H1 (cell line): ENCODE results near the gene SLC12A5. TPM values are rescaled to one million over a fixed set of nuclear protein-coding genes. Genes with fewer than 3 reads are reported as not detected.

Experiments
- CTCF ChIA-PET: fragments of 300-600 bp; sonication (Branson Sonifier 250); formaldehyde crosslinking; loops from one replicate; lab custom pipeline; 2021; ENCODE audit not compliant: partially characterized antibody; lab: Charles Lee
- POLR2A ChIA-PET: fragments of 300-600 bp; sonication (Branson Sonifier 250); formaldehyde crosslinking; loops from one replicate; lab custom pipeline; 2021; ENCODE audit warnings: inconsistent platforms; ENCODE audit not compliant: partially characterized antibody; lab: Charles Lee
- DNase-seq, 2 experiments: peaks; one replicate each; pipeline versions ENCODE4 v3.0.0 to v3.0.0-alpha.2; 2010 to 2022; ENCODE audit warnings: low spot score in 2 of 2, low read depth in 1 of 2, mixed read lengths in 1 of 2
- FAIRE-seq: peaks from 2 replicates; lab custom pipeline; 2011; peaks lifted over from hg19 to GRCh38; lab: Jason Lieb, UNC
- H2AFZ ChIP-seq: 2 replicates; pipeline ENCODE4 v1.8.1; 2012; ENCODE audit warnings: low read length, inconsistent platforms
- H2AK5ac ChIP-seq: 2 replicates; pipeline ENCODE4 v1.6.1; 2013; ENCODE audit warnings: low read depth, low read length
- H2BK120ac ChIP-seq: replicated peaks from 2 replicates; pipeline ENCODE3; 2013; ENCODE audit warnings: low read depth, low read length, inconsistent platforms
- H2BK12ac ChIP-seq: 2 replicates; pipeline ENCODE4 v1.6.1; 2013; ENCODE audit warnings: low read depth, low read length
- H2BK15ac ChIP-seq: 2 replicates; pipeline ENCODE4 v1.6.1; 2013; ENCODE audit warnings: low read length
- H2BK20ac ChIP-seq: 2 replicates; pipeline ENCODE4 v1.6.1; 2013; ENCODE audit warnings: low read length
- H2BK5ac ChIP-seq: 2 replicates; pipeline ENCODE4 v1.6.1; 2013; ENCODE audit warnings: low read depth, low read length
- H3K14ac ChIP-seq: 2 replicates; pipeline ENCODE4 v1.6.1; 2013; ENCODE audit warnings: inconsistent platforms; ENCODE audit not compliant: insufficient read length
- H3K18ac ChIP-seq: 2 replicates; pipeline ENCODE4 v1.6.1; 2013; ENCODE audit warnings: low read length; ENCODE audit errors: extremely low read depth
- H3K23ac ChIP-seq: 2 replicates; pipeline ENCODE4 v1.6.1; 2013; ENCODE audit warnings: inconsistent platforms; ENCODE audit not compliant: insufficient read length
- H3K23me2 ChIP-seq: 2 replicates; pipeline ENCODE4 v1.6.1; 2013; ENCODE audit warnings: low read depth, low read length
- H3K27ac ChIP-seq: 2 replicates; pipeline ENCODE4 v1.6.1; 2011; ENCODE audit warnings: low read depth, low read length, inconsistent platforms
- H3K27me3 ChIP-seq, 4 experiments: replicated peaks in 1 of 4; 1 replicate in 1 of 4; 2 replicates in 3 of 4; pipeline versions ENCODE4 v1.6.1 to v1.8.1; 2011 to 2013; ENCODE audit warnings: low read length in 3 of 4, mild to moderate bottlenecking in 3 of 4, inconsistent platforms in 2 of 4, mixed read lengths in 2 of 4, moderate library complexity in 1 of 4; ENCODE audit not compliant: control insufficient read depth in 3 of 4, insufficient read depth in 3 of 4; ENCODE audit errors: extremely low read depth in 1 of 4
- H3K36me3 ChIP-seq, 4 experiments: 2 replicates each; pipeline versions ENCODE4 v1.6.1 to v1.8.1; 2011 to 2013; ENCODE audit warnings: mild to moderate bottlenecking in 4 of 4, low read length in 3 of 4, moderate library complexity in 2 of 4, control low read depth in 1 of 4, inconsistent platforms in 1 of 4; ENCODE audit not compliant: insufficient read depth in 4 of 4, control insufficient read depth in 2 of 4
- H3K4ac ChIP-seq: replicated peaks from 2 replicates; pipeline ENCODE3; 2013; ENCODE audit warnings: low read length, low read depth, mixed read lengths, inconsistent platforms; ENCODE audit not compliant: insufficient read length
- H3K4me1 ChIP-seq, 4 experiments: replicated peaks in 1 of 4; 1 replicate in 1 of 4; 2 replicates in 3 of 4; pipeline versions ENCODE4 v1.6.1 to v1.8.1; 2011 to 2013; ENCODE audit warnings: low read length in 3 of 4, inconsistent platforms in 2 of 4, mixed read lengths in 1 of 4; ENCODE audit not compliant: insufficient read depth in 4 of 4, control insufficient read depth in 3 of 4
- H3K4me2 ChIP-seq, 2 experiments: 2 replicates each; pipeline versions ENCODE4 v1.6.1 to v1.8.1; 2011 to 2013; ENCODE audit warnings: low read depth in 2 of 2, low read length in 2 of 2, control low read depth in 1 of 2, inconsistent platforms in 1 of 2, mild to moderate bottlenecking in 1 of 2; ENCODE audit not compliant: insufficient read depth in 1 of 2
- H3K4me3 ChIP-seq, 4 experiments: fragments of 200-600, 300-600 bp in 1 of 4; sonication (generic), shearing (Covaris generic), sonication (Bioruptor Twin) in 1 of 4; 2 replicates each; pipeline versions ENCODE4 v1.5.1 to v1.8.1; 2011 to 2016; ENCODE audit warnings: low read length in 4 of 4, low read depth in 3 of 4, control low read depth in 2 of 4, inconsistent platforms in 2 of 4, mild to moderate bottlenecking in 2 of 4, mixed read lengths in 1 of 4, moderate library complexity in 1 of 4; ENCODE audit not compliant: insufficient read depth in 2 of 4; ENCODE audit errors: extremely low read depth in 1 of 4
- H3K56ac ChIP-seq: replicated peaks from 2 replicates; pipeline ENCODE3; 2013; ENCODE audit warnings: low read depth, mild to moderate bottlenecking, mixed read lengths, low read length, inconsistent platforms; ENCODE audit not compliant: insufficient read length
- H3K79me1 ChIP-seq: 2 replicates; pipeline ENCODE4 v1.6.1; 2013; ENCODE audit warnings: low read depth, low read length, control low read depth
- H3K79me2 ChIP-seq, 2 experiments: 2 replicates each; pipeline versions ENCODE4 v1.6.1 to v1.8.1; 2012 to 2013; ENCODE audit warnings: low read length in 2 of 2, mild to moderate bottlenecking in 2 of 2, inconsistent platforms in 1 of 2; ENCODE audit not compliant: insufficient read depth in 2 of 2, control insufficient read depth in 1 of 2
- H3K9ac ChIP-seq, 4 experiments: replicated peaks in 1 of 4; 1 replicate in 1 of 4; 2 replicates in 3 of 4; pipeline versions ENCODE4 v1.6.1 to v1.8.1; 2011 to 2013; ENCODE audit warnings: low read depth in 3 of 4, low read length in 3 of 4, control low read depth in 2 of 4, mild to moderate bottlenecking in 2 of 4, moderate library complexity in 2 of 4, inconsistent platforms in 1 of 4; ENCODE audit errors: extremely low read depth in 1 of 4
- H3K9me3 ChIP-seq, 2 experiments: 2 replicates each; pipeline versions ENCODE4 v1.6.1 to v1.8.1; 2012 to 2013; ENCODE audit warnings: mild to moderate bottlenecking in 2 of 2, moderate library complexity in 2 of 2, control low read depth in 1 of 2, inconsistent platforms in 1 of 2, low read depth in 1 of 2, low read length in 1 of 2, mixed read lengths in 1 of 2; ENCODE audit not compliant: insufficient read depth in 2 of 2
- H4K20me1 ChIP-seq, 2 experiments: replicated peaks in 1 of 2; 2 replicates each; pipeline versions ENCODE3 to v1.8.1; 2011 to 2013; ENCODE audit warnings: inconsistent platforms in 2 of 2, low read length in 2 of 2, mild to moderate bottlenecking in 1 of 2; ENCODE audit not compliant: insufficient read depth in 2 of 2, control insufficient read depth in 1 of 2
- H4K5ac ChIP-seq: 2 replicates; pipeline ENCODE4 v1.6.1; 2013; ENCODE audit warnings: low read length, low read depth, mixed read lengths, inconsistent platforms; ENCODE audit not compliant: insufficient read length
- H4K8ac ChIP-seq: 2 replicates; pipeline ENCODE4 v1.8.0; 2013; ENCODE audit warnings: mild to moderate bottlenecking, moderate library complexity, low read length, inconsistent platforms; ENCODE audit not compliant: insufficient read depth; ENCODE audit errors: extremely low read depth
- H4K91ac ChIP-seq: replicated peaks from 2 replicates; pipeline ENCODE3; 2013; ENCODE audit warnings: low read length, mixed read lengths, inconsistent platforms; ENCODE audit not compliant: insufficient read length
- BACH1 ChIP-seq: IDR thresholded peaks from 2 replicates; pipeline ENCODE4 v1.6.1; 2012; ENCODE audit warnings: low read length, improper control_type of control experiment
- BRCA1 ChIP-seq: IDR thresholded peaks from 2 replicates; pipeline ENCODE4 v1.6.1; 2012; ENCODE audit warnings: low read depth, low read length, improper control_type of control experiment
- CTBP2 ChIP-seq: IDR thresholded peaks from 2 replicates; pipeline ENCODE4 v1.7.0; 2011; ENCODE audit warnings: borderline replicate concordance, mild to moderate bottlenecking, moderate library complexity, mixed read lengths, low read length; ENCODE audit not compliant: insufficient read depth, insufficient read length
- EZH2 ChIP-seq: fragments of 200-600 bp; sonication (generic); IDR thresholded peaks from 2 replicates; pipeline ENCODE4 v1.7.1; 2012; ENCODE audit warnings: low read depth, mild to moderate bottlenecking, moderate library complexity, low read length, inconsistent platforms; ENCODE audit not compliant: severe bottlenecking
- FOSL1 ChIP-seq: IDR thresholded peaks from 2 replicates; pipeline ENCODE4 v1.6.1; 2011; ENCODE audit warnings: mild to moderate bottlenecking, low read depth, low read length, moderate library complexity; ENCODE audit not compliant: insufficient read depth
- JUND ChIP-seq: IDR thresholded peaks from 2 replicates; pipeline ENCODE4 v1.6.1; 2011; ENCODE audit warnings: mild to moderate bottlenecking, improper control_type of control experiment, low read length
- KDM4A ChIP-seq: IDR thresholded peaks from one replicate; pipeline ENCODE4 v1.7.1; 2012; ENCODE audit warnings: low read depth, mild to moderate bottlenecking, moderate library complexity, low read length, inconsistent platforms; ENCODE audit not compliant: severe bottlenecking
- RAD21 ChIP-seq, 2 experiments: IDR thresholded peaks in 1 of 2; conservative IDR thresholded peaks in 1 of 2; 2 replicates each; pipeline ENCODE4 v1.6.1; 2011; ENCODE audit warnings: low read depth in 2 of 2, low read length in 2 of 2, improper control_type of control experiment in 1 of 2, inconsistent platforms in 1 of 2, mild to moderate bottlenecking in 1 of 2, moderate library complexity in 1 of 2
- TBP ChIP-seq: IDR thresholded peaks from 2 replicates; pipeline ENCODE4 v1.6.1; 2011; ENCODE audit warnings: low read depth, low read length, improper control_type of control experiment
- WGBS, 2 experiments: shearing (Covaris generic) in 1 of 2; methylation state at CpG; one replicate each; pipeline versions ENCODE4 v1.1.6 to v1.1.7; 2013 to 2015; ENCODE audit warnings: low lambda C conversion rate in 2 of 2, mixed read lengths in 2 of 2, inconsistent platforms in 1 of 2, low coverage in 1 of 2, missing lambda C conversion rate in 1 of 2; ENCODE audit not compliant: insufficient replicate concordance in 2 of 2, insufficient coverage in 1 of 2, insufficient read length in 1 of 2; ENCODE audit errors: extremely low coverage in 1 of 2, missing lambda C conversion rate in 1 of 2; 5-methylcytosine and 5-hydroxymethylcytosine counted together
- polyA plus RNA-seq, 7 experiments: library from polyadenylated mRNA; depleted of rRNA in 3 of 7; stranded (reverse) in 5 of 7; unstranded in 2 of 7; fragments of >200 nt in 5 of 7; fragments of 200-250 nt in 2 of 7; gene quantifications; 1 replicate in 5 of 7; 2 replicates in 1 of 7; 4 replicates in 1 of 7; pipeline versions ENCODE4 v1.2.1 to v1.2.3, GENCODE V29; 2011 to 2013; ENCODE audit warnings: missing spikeins in 2 of 7, mixed read lengths in 2 of 7
- total RNA-seq: library from RNA; stranded (reverse); fragmentation: NEBNext Ultra II Directional; extraction: Animal tissue kit (Norgen Biotek cat#: 25700); gene quantifications from 2 replicates; pipeline ENCODE4 v1.2.1, GENCODE V29; 2021
- TF ChIP-seq, protein P1 (sequence below): IDR thresholded peaks from 2 replicates; pipeline ENCODE4 v1.6.1; 2011; ENCODE audit warnings: low read length, improper control_type of control experiment

SLC12A5 gene
- total and polyA plus RNA-seq, 2 of the 8 experiments (the other 6 are each of a cell fraction or from before 2014, with no cell fraction given), result 1.9 to 7.3 TPM

DNA sequence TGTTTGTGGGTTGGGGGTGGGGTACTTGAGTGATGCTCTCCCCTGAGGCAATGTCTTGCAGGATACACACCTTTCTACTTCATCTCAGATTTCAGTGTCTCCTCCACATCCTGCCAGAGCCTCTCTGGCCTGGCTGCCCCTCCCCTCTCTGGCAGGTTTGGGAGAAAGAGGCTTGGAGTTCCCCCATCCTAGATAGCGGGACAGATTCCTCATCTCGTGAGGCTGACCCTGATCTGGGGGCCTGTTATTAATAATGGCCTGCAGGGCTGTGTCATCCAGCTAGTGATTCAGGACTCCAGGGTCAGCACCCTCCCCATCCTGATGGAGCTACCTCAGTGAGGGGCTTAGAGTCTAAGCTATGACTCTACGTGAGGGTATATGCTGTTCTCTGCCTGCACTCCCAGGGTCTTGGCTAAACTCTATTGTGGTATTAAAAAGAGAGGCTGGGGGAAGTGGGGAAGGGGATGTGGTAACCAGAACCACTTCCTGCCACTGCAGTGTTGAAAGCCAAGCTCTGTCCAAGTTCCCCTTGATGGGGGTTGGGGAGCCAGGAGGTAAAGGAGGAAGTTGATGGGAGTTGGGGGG is 24.0 kb upstream of the SLC12A5 start:
- Histone ChIP-seq H3K4me3 (peak overlapping the region in 1 of 4 experiments; percentile 4; a peak in 2 of 8 replicates), H2AFZ (no peak overlapping the region), H3K79me2 (no peaks in the 10 kb centered on the region), H2BK15ac (no peak overlapping the region), H3K23me2 (peaks cover 2% of the 10 kb centered on the region; the same call in 1 of the 2 replicates), H3K56ac (no peak overlapping the region), H2BK12ac (peak overlapping the region; percentile 18; the same call in 1 of the 2 replicates), H4K20me1 (no peaks in the 10 kb centered on the region), H3K18ac (peak overlapping the region; percentile 68; the same call in 1 of the 2 replicates), H4K91ac (no peak overlapping the region), H2AK5ac (no peak overlapping the region), H3K14ac (no peak overlapping the region), H3K4me2 (peak overlapping the region; percentile 25 to 27; a peak in 3 of 4 replicates), H2BK120ac (no peak overlapping the region), H3K4ac (no peak overlapping the region), H3K4me1 (peaks cover 12 to 34% (median 17%) of the 10 kb centered on the region in 4 experiments), H4K5ac (no peak overlapping the region), H4K8ac (no peak overlapping the region), H3K27ac (no peak overlapping the region), H2BK20ac (peak overlapping the region; percentile 40), H2BK5ac (peak overlapping the region; percentile 41; the same call in 1 of the 2 replicates), H3K79me1 (no peaks in the 10 kb centered on the region), H3K23ac (no peak overlapping the region), H3K27me3 (no peaks in the 10 kb centered on the region), H3K9ac (no peak overlapping the region), H3K9me3 (no peaks in the 10 kb centered on the region), H3K36me3 (no peaks in the 10 kb centered on the region)
- no peak for DNase-seq
- 54% methylated on average over 3 of the region's 3 CpGs; no CpG with 5 or more reads in 1 of the 2 experiments for WGBS, 2 experiments
- CTCF ChIA-PET, result interaction anchor here (1.2 to 14.5 kb wide), 4 partner anchors 8 to 206 kb away, joined by 3 to 114 read pairs (median 18); no protein-coding TSS in a partner anchor
- no peak for FAIRE-seq
- POLR2A ChIA-PET, result interaction anchor here (0.8 to 1.9 kb wide), 3 partner anchors 9 to 18 kb away, joined by 3 to 7 read pairs (median 3); no protein-coding TSS in a partner anchor
- TF ChIP-seq KDM4A (no peak), FOSL1 (no peak), TBP (no peak), EZH2 (no peak), RAD21 (IDR thresholded peaks at IDR 0.05 in 1 of 2, conservative IDR thresholded peaks at IDR 0.05 in 1 of 2; ENCODE audit: low read depth in 2 of 2, low read length in 2 of 2) (no peak), JUND (no peak), BRCA1 (no peak), BACH1 (no peak), CTBP2 (no peak)
- TF ChIP-seq, protein P1, sequence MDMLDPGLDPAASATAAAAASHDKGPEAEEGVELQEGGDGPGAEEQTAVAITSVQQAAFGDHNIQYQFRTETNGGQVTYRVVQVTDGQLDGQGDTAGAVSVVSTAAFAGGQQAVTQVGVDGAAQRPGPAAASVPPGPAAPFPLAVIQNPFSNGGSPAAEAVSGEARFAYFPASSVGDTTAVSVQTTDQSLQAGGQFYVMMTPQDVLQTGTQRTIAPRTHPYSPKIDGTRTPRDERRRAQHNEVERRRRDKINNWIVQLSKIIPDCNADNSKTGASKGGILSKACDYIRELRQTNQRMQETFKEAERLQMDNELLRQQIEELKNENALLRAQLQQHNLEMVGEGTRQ, result no peak
